Inflammatory macrophage treated with lipopolysaccharide for 1 hour (primary cell): ENCODE data around the gene NEU2.
"Not testable (repeated sequence)": the region's sequence is repeated elsewhere in the genome, so short reads cannot be mapped to it uniquely, and the experiment has no call there.

Experiments
- DNase-seq, 2 donors: peaks; one replicate each; pipeline ENCODE4 v3.0.0-alpha.2; 2020 to 2022

The NEU2 gene

DNA sequence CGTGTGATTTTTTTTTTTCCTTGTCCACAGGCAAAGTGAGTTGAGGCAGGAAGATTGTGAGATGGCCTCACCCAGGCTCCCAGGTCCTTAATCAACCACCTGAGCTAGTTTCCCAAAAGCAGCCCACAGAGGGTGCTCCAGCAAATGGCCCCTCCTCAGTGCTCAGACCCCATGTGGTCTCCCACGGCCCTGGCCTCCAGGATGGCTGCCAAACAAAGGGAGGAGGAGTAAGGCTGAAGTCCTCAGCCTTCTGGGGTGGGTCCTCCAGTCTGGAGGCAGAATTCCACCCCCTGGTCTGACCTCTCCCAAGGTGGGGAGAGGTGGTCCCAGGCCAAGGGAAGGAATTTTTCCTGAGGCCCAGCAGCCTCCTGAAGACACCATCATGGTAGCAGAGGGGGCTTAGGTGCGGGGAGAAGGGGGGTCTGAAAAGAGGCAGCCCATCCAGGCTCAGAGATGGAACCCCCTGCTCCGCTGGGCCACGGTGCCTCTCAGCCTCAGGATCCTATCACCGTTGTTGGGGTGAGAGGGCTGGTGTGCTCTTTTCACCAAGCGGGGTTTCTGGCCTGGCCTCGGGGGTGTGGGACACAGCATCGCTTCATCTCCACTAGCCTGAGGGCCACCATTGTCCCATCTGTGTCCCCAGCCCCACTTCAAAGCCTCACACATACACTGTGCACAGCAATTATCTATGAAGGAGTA, 21.8 kb upstream of the NEU2 start:
- no peak for DNase-seq

DNA sequence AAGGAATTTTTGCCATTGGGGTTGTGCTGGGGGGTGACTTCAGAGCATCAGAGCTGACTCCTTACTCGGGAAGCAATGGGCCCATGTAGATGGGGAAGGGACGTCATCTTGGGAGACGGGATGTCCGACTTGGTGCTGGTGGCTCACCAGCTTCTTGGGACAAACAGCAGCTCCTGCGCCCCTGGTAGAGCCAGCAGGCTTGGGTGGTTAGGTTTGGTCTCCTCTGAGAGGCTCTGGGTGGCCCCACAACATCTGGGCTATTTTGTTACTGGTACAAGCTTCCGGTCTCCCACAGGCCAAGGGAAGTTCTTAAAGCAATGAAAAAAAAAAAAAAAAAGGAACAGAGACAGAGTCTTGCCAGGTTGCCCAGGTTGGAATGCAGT, 21.2 kb upstream of the NEU2 start:
- no peak for DNase-seq

DNA sequence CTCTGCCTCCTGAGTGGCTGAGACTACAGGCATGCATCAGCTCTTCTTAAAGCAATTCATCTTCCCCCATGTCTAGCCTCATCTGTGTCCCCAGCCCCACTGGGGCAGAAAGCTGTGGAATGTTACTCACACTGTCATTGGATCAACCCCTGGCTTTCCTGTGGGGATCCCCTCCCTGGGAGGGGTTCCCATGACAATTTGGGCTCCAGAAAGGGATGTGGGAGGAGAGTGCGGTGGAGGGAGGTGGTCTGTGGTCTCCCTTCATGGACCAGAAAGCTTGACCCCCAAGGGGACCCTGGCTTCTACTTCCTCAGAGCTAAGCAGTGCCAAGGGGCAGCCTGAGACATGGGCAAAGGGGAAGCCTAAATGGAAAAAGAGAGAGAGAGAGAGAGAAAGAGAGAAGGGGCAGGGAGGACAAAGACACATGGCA, 20.8 kb upstream of the NEU2 start:
- peak in 1 of 2 donors; percentile 35 for DNase-seq

DNA sequence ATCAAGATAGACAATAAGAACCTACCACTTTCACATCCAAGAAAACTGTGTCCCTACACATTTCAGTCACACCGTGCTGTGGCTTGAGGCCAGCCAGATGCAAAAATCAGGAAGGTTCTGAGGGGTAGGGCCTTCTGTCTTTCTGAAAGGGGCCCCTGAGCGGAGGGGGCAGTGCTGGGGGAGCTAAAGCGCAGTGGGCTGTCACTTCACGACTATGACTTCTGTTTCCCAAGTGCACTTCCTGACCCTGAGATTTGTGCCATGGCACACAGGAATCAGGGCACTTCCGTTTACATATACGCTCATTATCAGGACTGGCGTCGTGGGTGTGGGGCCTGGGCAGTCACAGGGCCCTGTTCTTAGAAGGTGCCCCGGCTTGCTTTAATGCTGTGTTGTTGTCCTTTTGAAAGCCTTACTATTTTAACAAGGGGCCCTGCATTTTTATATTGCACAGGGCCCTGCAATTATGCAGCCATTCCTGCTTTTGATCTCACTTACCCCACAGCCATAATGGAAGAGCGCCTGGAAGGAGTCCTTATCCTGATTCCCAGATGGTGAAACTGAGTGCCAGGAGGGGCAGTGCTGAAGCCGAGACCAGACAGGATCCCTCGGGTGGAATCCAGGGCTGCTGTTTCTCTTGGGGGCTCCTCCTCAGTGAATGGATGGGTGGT, 20.0 kb upstream of the NEU2 start:
- DNase-seq, result peak; percentile 14 to 57

DNA sequence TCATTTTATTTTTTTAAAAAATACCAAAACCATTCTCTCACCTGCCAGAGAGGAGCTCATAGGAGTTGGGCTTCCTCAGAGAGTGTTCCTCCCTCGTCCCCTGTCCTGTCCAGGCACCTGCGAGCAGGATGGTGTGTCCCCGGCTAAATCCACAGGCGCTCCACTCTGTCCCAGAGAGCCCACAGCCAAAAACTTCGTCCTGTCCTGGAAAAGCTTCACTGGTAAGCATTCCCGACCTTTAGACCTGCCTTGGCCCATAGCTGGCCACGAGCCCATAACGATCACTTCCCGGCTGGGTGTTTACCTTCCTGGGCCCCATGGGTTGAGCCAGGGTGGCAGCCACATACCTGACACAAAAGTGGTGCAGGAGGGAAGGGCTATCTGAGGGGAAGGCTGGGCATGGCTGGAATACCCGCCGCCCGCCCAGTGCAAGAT, 19.4 kb upstream of the NEU2 start, which contains the start of gene NGEF:
Gene NGEF (minus strand): TSS at position 230 of the 435 bp plus-strand sequence. CDS start 38,366 bp downstream, outside the sequence.
- no peak for DNase-seq

DNA sequence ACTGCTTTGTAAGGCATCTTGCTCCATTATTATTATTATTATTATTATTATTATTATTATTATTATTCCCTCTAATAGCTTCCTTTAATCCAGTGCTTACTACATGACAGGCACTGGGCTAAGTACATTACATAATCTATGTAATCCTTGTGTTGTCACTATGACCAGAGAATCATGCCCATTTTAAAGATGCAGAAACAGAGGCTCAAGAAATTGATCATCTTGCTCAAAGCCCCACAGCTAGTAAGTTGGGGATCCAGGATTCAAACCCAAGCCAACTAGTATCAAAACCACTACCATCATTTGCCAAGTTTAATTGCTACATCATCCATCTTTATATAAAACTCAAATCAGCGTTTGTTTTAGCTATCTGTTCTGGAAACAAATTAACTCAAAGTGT, 18.8 kb upstream of the NEU2 start:
- no peak for DNase-seq

DNA sequence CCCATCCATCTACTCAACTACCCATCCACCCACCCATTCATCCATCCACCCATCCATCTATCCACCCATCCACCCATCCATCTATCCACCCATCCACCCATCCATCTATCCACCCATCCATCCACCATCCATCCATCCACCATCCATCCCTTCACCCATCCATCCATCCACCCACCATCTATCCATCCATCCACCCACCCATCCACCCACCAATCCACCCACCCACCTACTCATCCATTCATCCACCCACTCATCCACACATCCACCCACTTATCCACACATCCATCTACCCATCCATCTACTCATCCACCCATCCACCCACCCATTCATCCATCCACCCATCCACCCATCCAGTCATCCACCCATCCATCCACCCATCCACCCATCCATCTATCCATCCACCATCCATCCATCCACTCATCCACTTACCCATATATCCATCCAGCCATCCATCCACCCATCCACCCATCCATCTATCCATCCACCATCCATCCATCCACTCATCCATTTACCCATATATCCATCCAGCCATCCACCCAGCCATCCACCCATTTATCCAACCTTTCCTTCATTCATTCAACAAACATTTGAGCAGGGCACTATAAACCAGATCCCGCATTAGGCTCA, 17.3 kb upstream of the NEU2 start:
- no peak for DNase-seq

DNA sequence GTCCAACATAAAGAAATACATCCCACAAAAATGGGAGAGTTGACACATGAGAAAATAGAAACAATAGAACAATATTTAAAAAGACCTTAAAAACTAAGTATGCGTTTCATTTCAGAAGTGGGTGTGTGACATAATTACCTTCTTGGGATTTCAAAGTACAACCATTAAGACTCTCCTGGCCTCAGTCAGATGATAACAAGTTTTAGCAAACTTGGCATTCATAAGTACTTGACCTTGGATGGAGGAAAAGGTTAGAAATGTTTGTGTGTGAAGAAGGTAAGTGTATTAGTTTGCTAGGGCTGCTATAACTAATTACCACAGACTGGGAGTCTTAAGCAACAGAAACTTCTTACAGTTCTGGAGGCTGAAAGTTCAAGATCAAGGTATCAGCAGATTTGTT, 14.5 kb upstream of the NEU2 start:
- no peak for DNase-seq

DNA sequence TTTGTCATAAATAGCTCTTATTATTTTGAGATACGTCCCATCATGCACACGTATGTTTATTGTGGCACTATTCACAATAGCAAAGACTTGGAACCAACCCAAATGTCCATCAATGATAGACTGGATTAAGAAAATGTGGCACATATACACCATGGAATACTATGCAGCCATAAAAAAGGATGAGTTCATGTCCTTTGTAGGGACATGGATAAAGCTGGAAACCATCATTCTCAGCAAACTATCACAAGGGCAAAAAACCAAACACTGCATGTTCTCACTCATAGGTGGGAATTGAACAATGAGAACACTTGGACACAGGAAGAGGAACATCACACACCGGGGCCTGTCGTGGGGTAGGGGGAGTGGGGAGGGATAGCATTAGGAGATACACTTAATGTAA, 12.9 kb upstream of the NEU2 start:
- DNase-seq, result not testable (repeated sequence)

DNA sequence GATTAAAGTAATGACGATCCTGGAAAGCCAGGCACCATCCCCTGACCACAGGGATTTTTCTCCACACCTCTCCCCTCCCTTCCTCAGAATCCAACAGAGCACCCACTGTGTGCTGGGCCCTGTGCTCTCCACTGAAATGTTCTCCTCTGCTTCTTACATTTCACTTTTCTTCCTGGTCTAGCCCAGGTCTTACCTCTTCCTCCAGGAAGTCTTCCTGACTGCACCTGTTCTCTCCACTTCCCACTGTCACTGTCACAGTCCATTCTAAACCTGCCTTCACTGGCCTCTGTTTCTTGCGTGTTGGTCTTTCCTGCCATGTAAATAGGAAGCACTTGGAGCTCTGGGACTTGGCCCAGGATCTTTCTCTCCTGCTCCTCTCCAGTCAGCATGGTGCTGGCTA, 12.0 kb upstream of the NEU2 start:
- DNase-seq, result no peak

DNA sequence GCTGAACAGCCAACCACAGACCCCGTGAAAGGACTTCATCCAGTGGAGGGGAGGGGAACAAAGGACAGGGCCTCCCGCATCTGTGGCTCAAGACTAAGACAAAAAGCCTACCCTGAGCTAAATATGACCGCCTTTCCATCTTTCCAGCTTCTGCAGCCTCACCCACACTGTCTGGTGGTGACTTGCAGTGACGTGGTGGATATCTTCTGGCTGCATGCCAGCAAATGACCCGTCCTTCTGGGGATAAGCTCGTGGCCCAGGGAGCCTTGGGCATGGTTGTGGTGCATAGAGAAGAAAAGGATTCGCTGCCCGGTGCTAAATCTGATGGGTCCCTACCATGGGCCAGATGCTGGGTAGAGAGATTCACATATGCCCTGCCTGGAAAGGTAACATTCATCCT, 10.7 kb upstream of the NEU2 start:
- DNase-seq, result no peak

DNA sequence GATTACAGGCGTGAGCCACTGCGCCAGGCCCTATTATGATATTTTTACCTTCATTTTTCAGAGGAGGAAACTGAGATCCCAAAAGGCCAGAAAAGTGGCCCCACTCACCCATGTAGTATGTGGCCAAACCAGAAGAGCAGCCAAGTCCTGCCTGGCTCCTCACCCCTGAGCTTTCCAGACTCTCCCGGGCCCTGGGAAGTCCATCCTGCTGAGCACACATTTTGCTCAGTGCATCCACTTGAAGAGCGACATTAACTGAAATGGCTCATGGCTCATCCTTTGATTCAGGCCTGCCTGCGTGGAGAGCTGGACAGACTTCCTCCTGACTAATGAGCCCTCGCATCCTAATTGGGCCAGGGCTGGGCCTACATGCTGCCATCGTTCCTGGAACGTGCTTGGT, 9.9 kb upstream of the NEU2 start:
- no peak for DNase-seq

DNA sequence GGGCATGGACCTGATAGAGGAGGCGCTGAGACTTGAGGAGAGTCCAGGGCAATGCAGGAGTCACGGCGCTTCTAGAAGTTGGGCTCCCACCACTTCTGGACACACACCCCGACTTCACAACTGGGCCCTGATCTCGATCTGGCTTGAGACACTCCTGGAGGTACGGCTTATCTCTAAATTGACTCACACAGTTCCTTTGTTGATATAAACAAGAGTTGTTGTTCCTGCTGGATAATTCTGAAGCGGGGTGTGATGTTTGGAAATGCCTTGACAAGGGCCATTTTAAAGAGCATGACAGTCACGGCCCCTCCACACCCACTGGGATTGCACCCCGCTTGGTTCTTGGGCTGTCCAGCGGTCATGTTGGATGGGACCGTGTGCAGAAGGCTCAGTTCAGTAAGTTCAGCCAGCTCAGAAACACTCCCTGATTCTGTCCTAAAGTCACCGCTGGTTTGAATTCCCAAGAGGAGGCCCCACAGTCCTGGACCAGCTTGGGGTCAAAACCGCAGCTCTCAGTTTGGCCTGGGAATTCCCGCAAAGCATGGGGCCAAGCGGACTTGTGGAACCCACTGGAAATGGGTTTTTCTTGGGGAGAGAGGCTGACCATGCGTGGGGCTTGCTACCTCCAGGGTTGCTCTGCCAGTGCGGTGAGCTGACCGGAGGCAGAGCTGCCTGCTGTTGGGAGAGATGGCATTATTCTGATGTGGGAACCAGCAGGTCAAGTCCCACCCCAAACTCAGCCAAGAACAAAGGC, 9.3 kb upstream of the NEU2 start:
- DNase-seq, result no peak

DNA sequence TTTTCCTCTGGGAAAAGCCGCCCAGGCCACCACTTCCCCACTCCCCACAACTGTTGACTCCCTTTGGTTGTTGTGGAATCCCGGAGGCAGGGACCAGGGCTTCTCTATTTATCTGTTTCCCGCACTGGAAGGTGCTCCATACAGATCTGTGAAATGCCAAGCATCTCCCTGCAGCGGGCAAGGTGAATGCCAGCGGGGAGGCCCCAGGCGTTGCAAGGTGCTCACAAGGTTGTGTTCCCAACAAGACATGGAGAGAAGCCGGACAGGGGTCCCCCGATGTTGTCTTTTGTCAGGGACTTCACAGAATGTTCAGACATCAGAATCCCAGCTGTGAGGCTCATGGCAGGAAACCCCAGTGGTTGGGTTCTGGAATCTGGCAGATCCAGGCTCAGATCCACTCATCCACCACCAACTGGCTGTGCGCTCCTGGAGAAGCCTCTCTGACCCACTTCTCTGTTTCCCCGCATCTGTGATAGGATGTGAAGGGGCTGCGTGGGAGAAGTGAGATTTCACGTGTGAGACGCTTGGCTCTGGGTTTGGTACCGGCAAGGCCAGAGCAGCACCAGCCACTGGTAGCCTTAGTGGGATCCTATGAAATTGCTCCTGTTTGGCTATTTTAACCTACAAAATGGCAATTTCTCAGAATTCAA, 8.6 kb upstream of the NEU2 start:
- no peak for DNase-seq

DNA sequence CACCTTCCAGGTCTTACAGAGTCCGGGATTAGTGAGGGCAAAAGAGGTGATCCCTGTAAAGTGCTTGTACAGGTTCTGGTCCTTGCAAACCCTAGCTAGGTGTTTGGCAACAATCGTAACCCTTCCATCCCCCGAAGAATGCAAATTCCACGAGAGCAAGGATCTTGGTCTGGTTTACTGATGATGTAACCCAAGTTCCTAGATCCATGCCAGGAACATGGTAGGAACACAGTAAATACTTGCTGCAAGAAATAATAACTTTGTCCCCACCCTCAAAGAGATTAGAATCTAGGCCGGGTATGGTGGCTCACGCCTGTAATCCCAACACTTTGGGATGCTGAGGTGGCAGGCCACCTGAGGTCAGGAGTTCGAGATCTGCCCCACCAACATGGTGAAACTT, 6.8 kb upstream of the NEU2 start:
- DNase-seq, result no peak

DNA sequence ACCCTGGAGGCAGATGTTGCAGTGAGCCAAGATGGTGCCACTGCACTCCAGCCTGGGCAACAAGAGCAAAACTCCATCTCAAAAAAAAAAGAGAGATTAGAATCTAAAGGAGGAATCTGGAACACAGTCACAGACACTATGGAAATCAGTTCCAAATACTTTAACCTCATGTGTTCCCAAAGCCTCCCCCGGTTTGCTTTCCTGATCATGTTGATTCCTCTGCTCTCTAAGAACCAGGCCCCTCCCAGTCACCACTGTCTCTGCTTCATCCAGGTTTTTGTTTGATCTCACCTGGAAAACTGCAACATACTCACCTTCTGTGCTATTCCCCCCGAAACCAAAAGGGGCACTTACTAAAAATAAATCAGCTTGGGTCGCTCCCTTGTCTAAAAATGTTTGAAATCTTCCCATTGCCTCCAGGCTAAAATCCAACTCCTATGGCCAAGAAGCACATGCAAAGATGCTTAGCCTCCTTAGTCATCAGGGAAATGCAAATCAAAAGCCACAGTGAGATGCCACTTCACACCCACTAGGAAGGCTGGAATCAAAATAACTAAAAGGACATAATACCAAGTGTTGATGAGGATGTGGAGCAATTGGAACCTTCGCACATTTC, 6.2 kb upstream of the NEU2 start:
- no peak for DNase-seq

DNA sequence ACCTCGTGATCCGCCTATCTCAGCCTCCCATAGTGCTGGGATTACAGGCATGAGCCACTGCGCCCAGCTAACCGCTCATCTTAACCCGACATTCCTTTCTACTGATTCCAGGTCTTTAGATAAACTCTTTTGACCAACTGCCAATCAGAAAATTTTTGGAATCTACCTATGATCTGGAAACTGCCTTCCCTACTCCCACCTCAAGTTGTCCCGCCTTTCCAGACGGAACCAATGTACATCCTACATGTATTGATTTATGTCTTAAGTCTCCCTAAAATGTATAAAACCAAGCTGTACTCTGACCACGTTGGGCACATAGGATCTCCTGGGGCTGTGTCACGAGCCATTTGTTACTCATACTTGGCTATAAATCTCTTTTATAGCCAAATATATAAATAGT, 3.2 kb upstream of the NEU2 start:
- DNase-seq, result no peak

DNA sequence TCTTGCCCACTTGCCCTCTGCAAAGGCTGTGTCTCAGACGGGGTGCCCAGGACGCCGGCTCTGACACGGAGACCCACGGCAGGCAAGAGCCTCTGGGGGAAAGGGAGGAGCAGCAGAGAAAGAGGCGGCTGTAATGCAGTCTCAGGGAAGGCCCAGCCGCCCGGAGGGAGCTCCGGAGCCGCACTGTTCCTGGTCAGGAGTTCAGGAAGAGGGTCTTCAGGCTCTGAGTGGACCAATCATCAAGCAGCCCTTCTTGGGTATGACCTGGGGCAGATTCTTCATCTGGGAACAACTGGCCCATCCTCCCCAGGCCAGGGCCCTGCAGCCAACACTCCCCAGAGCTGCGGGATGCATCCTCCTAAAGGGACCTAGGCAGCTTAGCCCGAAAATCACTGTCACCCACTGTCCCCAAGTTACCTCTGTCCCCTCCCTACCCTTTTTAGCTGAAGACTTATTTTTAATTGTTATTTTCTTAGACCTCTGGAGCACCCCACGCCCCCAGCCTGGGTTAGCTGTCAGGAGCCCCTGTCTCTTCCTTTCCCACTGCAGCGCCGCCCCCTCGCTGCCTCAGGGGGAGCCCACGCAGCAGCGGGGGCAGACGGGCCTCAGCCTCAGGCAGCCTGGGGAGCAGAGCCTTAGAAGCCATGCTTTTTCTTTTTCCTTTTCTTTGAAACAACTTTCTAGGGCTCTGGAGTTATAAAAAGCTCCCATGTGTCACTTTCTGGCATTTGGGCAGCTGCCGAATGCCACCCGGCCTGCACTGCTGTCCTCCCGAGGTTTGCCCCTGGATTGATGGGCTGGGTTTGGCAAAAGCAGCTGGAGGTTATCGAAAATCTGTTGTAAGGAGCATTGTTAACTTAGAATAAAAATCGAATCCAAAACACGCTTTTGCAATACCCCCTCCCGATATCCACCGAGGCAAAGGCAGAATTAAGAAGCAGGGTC, 644 bp upstream of the NEU2 start:
- no peak for DNase-seq

DNA sequence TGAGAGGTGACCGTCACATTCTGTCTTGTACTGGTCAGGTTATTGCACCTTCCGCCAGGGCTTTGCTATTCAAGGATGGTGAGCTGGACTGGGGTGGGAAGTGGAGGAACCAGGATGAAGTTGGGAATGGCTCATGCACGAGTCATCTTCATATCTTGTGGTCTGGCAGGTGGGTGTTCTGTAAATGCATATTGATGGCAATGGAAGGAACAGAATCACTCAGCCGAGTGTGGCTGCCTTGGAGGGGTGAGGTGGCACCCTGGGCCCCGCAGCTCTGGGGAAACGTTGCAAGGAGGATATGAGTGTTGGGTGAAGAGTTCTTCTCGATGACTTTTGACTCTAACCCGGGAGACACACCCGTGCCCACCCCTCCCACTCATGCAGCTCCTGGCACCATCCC, 1.2 kb downstream of the NEU2 start:
- no peak for DNase-seq

DNA sequence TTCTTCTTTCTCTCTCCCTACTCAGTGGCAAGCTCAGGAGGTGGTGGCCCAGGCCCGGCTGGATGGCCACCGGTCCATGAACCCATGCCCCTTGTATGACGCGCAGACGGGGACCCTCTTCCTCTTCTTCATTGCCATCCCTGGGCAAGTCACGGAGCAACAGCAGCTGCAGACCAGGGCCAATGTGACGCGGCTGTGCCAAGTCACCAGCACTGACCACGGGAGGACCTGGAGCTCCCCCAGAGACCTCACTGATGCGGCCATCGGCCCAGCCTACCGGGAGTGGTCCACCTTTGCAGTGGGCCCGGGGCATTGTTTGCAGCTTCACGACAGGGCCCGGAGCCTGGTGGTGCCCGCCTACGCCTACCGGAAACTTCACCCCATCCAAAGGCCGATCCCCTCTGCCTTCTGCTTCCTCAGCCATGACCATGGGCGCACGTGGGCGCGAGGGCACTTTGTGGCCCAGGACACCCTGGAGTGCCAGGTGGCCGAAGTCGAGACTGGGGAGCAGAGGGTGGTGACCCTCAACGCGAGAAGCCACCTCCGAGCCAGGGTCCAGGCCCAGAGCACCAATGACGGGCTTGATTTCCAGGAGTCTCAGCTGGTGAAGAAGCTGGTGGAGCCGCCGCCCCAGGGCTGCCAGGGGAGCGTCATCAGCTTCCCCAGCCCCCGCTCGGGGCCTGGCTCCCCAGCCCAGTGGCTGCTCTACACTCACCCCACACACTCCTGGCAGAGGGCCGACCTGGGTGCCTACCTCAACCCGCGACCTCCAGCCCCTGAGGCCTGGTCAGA, 1.8 kb downstream of the NEU2 start:
- no peak for DNase-seq
